ENCODE data around the gene VMP1. TPM values are rescaled to one million over a fixed set of nuclear protein-coding genes. Genes with fewer than 3 reads are reported as not detected.

Gene VMP1
- total and polyA plus RNA-seq, 12 donors: 20.5 to 98.9 (median 50.6) TPM

DNA sequence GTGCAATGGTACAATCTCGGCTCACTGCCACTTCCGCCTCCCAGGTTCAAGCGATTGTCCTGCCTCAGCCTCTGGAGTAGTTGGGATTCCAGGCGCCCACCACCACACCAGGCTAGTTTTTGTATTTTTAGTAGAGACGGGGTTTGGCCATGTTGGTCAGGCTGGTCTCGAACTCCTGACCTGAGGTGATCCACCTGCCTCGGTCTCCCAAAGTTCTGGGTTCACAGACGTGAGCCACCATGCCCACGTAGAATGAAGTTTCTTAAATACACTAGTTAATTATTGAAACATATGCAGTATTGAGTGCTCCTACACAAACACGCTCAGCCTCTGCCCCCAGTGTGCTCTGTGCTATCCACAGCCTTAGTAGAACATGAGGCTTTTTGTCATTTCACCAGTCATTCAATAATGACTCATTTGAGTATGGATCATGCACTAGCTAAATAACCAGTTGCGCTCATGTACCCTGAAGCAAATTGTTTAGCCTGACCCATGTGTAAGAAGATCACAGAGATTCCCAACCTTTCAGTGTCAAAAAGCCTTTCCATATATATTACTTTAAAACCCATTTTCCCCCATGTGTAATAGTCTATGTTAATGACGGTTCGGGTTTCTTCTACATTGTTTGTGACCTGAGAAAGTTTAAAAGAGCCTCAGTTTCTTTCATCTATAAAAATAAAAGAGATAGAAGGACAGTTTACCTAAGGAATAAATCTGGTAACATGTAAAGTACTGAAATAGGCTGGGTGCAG is 135.6 kb downstream of the VMP1 start:
- WGBS, 2 donors: 93 to 94% methylated on average over 13 of the region's 13 CpGs
- no peaks in the 10 kb centered on the region for H3K27me3 ChIP-seq
- H3K9me3 ChIP-seq: no peaks in the 10 kb centered on the region
- no peak for DNase-seq
- intact Hi-C loops (cut with DNase I): loop anchor here in 1 of 10 donors (10.0 kb wide), 1 partner anchor 208 kb away; no protein-coding TSS in a partner anchor
- H3K36me3 ChIP-seq: peaks cover 0 to 47% (median 3%) of the 10 kb centered on the region in 9 donors
- H3K4me3 ChIP-seq: peak overlapping the region in 1 of 10 donors; percentile 68
- peaks cover 0 to 64% (median 42%) of the 10 kb centered on the region in 9 donors for H3K4me1 ChIP-seq
- TF ChIP-seq, protein P1, sequence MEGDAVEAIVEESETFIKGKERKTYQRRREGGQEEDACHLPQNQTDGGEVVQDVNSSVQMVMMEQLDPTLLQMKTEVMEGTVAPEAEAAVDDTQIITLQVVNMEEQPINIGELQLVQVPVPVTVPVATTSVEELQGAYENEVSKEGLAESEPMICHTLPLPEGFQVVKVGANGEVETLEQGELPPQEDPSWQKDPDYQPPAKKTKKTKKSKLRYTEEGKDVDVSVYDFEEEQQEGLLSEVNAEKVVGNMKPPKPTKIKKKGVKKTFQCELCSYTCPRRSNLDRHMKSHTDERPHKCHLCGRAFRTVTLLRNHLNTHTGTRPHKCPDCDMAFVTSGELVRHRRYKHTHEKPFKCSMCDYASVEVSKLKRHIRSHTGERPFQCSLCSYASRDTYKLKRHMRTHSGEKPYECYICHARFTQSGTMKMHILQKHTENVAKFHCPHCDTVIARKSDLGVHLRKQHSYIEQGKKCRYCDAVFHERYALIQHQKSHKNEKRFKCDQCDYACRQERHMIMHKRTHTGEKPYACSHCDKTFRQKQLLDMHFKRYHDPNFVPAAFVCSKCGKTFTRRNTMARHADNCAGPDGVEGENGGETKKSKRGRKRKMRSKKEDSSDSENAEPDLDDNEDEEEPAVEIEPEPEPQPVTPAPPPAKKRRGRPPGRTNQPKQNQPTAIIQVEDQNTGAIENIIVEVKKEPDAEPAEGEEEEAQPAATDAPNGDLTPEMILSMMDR (IDR thresholded peaks at IDR 0.05): no peak
- peak in 3 of 8 donors; percentile 1 to 21 (median 6) for ATAC-seq
- H3K27ac ChIP-seq: peak overlapping the region in 3 of 10 donors; percentile 2 to 97 (median 88)

DNA sequence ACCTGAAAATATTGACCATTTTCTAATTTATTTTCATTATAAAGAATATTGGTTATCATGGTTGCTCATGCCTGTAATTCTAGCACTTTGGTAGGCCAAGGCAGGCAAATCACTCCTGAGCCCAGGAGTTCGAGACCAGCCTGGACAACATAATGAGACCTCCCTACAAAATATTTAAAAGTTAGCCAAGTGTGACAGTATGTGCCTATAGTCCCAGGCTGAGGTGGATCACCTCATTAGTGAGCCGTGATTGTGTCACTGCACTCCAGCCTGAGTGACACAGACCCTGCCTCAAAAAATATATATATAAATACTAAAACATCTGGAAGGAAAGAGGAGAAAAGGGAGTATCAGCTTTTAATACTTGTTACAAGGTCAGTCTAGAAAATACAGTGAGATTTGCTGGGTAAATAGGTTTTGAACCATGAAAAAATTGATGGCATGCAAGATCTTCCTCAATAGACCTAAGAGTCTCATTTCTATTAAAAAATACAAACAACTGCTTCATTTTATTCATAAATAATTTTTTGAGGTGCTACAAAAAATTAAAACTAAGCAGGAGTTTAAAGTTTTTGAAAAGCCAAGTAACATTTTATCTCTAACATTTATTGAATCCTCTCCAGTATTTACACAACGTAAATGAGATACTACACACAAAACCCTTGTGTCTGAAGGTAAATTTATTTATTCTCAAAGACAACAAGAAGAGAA is 137.6 kb downstream of the VMP1 start:
- Histone ChIP-seq H3K4me3 (no peak overlapping the region), H3K4me1 (peaks cover 0 to 79% (median 37%) of the 10 kb centered on the region in 9 donors), H3K27ac (peak overlapping the region in 9 of 10 donors; percentile 54 to 97 (median 72)), H3K27me3 (no peaks in the 10 kb centered on the region), H3K9me3 (no peaks in the 10 kb centered on the region), H3K36me3 (peaks cover 0 to 28% (median 3%) of the 10 kb centered on the region in 9 donors)
- WGBS, 2 donors: 83% methylated on average over 3 of the region's 3 CpGs
- ATAC-seq: no peak
- DNase-seq: no peak
- intact Hi-C loops (cut with DNase I): loop anchor here in 2 of 10 donors (5.0 to 10.0 kb wide), 2 partner anchors 88 to 210 kb away; no protein-coding TSS in a partner anchor
- TF ChIP-seq, protein P1 (IDR thresholded peaks at IDR 0.05): no peak

DNA sequence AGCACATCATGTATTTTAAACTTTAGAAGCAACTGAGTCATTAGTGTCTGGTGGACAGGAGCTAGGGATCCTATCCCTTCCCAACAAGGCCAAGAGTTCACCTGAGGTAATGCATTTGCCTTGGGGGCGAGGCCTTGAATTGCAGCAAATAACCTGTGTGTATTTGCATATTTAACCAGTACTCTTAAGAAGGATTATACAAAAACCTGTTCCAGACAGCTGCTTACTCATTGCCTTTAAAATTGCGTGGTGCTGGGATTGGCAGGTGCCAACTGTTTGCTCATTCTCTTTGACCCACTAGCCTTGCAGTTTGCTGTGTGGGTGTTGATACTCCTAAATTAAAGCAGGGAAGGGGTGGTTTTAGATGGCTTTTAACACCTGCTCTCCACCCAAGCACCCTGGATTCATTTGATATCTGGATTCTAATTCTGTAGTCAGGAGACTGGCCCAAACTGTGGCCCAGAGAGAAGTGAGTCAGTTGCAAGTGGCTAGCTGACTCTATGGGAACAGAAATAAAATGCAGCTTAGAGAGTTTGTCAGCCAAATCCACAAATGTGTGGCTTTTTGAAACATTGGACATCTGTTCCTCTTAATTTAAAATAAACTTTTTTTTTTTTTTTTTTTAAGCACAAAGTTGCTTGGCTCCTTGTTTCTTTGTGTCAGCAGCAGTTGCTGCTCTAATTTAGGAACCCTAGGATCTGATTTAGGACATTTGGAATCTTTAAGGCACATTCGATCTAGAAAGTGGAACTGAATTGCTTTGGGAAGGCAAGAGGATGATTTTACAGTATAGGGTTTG is 138.3 kb downstream of the VMP1 start:
- no peak for DNase-seq
- peak overlapping the region; percentile 47 to 97 (median 71) for H3K27ac ChIP-seq
- H3K9me3 ChIP-seq: no peaks in the 10 kb centered on the region
- peaks cover 0 to 81% (median 36%) of the 10 kb centered on the region in 9 donors for H3K4me1 ChIP-seq
- peak; percentile 29 to 53 (median 39) for ATAC-seq
- intact Hi-C loops (cut with DNase I): loop anchor here in 2 of 10 donors (5.0 to 10.0 kb wide), 2 partner anchors 88 to 211 kb away; no protein-coding TSS in a partner anchor
- peak overlapping the region in 1 of 10 donors; percentile 15 for H3K4me3 ChIP-seq
- no peaks in the 10 kb centered on the region for H3K27me3 ChIP-seq
- 45 to 48% methylated on average over 3 of the region's 3 CpGs for WGBS, 2 donors
- TF ChIP-seq, protein P1 (IDR thresholded peaks at IDR 0.05): no peak
- peaks cover 0 to 20% (median 0%) of the 10 kb centered on the region in 9 donors for H3K36me3 ChIP-seq
